HCT116 (cell line): ENCODE results near the gene TSLP. TPM values are rescaled to one million over a fixed set of nuclear protein-coding genes. Genes with fewer than 3 reads are reported as not detected.

ENCODE experiments used
- ATAC-seq: fragments of 200-7000 bp; cut with Tn5 transposase; 2 replicates; pipeline ENCODE4 v1.9.1; 2020; ENCODE audit warnings: mild to moderate bottlenecking, moderate library complexity
- BruUV-seq: library from RNA; stranded (reverse); fragments of 400-500 nt; replicated peaks from 2 replicates; lab custom pipeline; 2021; lab: Mats Ljungman, UMichigan
- CTCF ChIA-PET: fragments of 300-600 bp; sonication (Branson Sonifier 250); formaldehyde crosslinking; loops from one replicate; lab custom pipeline; 2021; ENCODE audit warnings: antibody characterized with exemption; lab: Charles Lee
- POLR2A ChIA-PET: fragments of 300-600, 350-600 bp; sonication (Branson Sonifier 250); formaldehyde crosslinking; loops from one replicate; lab custom pipeline; 2021; ENCODE audit warnings: antibody characterized with exemption; lab: Charles Lee
- RAD21 ChIA-PET, 2 experiments: fragments of 300-600 bp; sonication (Branson Sonifier 250); formaldehyde crosslinking; loops; one replicate each; lab custom pipeline; 2023; ENCODE audit warnings: low total read pairs in 2 of 2; ENCODE audit not compliant: uncharacterized antibody in 2 of 2, unreplicated experiment in 2 of 2, low non-redundant PET in 1 of 2; lab: Charles Lee
- DNase-seq: peaks from one replicate; pipeline ENCODE4 v3.0.0-alpha.2; 2010; ENCODE audit warnings: low read depth, low spot score
- H2AFZ ChIP-seq: fragments of 200-600 bp; shearing (Covaris generic), sonication (generic); 2 replicates; pipeline ENCODE4 v1.6.1; 2017; ENCODE audit warnings: low read depth, mixed run types, mixed read lengths, antibody characterized with exemption, low read length; ENCODE audit not compliant: poor library complexity, severe bottlenecking
- H3K27ac ChIP-seq: 2 replicates; pipeline ENCODE4 v1.5.1; 2012; ENCODE audit warnings: low read depth, low read length
- H3K27me3 ChIP-seq: fragments of 200-600 bp; sonication (generic); 2 replicates; pipeline ENCODE4 v1.6.1; 2016; ENCODE audit warnings: mixed run types, low read length, mixed read lengths; ENCODE audit not compliant: insufficient read depth
- H3K36me3 ChIP-seq, 2 experiments: fragments of 200-500 bp in 1 of 2; fragments of 200-600 bp in 1 of 2; sonication (Bioruptor generic) in 1 of 2; sonication (generic) in 1 of 2; 2 replicates each; pipeline versions ENCODE4 v1.5.1 to v1.6.1; 2014 to 2016; ENCODE audit warnings: low read length in 2 of 2, inconsistent platforms in 1 of 2, mixed read lengths in 1 of 2, mixed run types in 1 of 2; ENCODE audit not compliant: insufficient read depth in 2 of 2, control insufficient read depth in 1 of 2
- H3K4me1 ChIP-seq, 2 experiments: fragments of 200-600 bp in 1 of 2; sonication (generic) in 1 of 2; 2 replicates each; pipeline versions ENCODE4 v1.5.1 to v1.6.1; 2012 to 2017; ENCODE audit warnings: low read length in 2 of 2, inconsistent platforms in 1 of 2, mild to moderate bottlenecking in 1 of 2, mixed read lengths in 1 of 2, mixed run types in 1 of 2, moderate library complexity in 1 of 2; ENCODE audit not compliant: insufficient read depth in 2 of 2, control insufficient read depth in 1 of 2
- H3K4me2 ChIP-seq: fragments of 200-600 bp; sonication (generic); 2 replicates; pipeline ENCODE4 v1.6.1; 2017; ENCODE audit warnings: mixed run types, low read length, mixed read lengths
- H3K4me3 ChIP-seq, 2 experiments: fragments of 200-600 bp in 1 of 2; sonication (generic) in 1 of 2; replicated peaks in 1 of 2; 2 replicates each; pipeline ENCODE4 v1.5.1; 2011 to 2016; ENCODE audit warnings: low read length in 2 of 2, control low read depth in 1 of 2, low read depth in 1 of 2, mild to moderate bottlenecking in 1 of 2, mixed read lengths in 1 of 2, mixed run types in 1 of 2
- H3K79me2 ChIP-seq: fragments of 200-600 bp; sonication (generic); 2 replicates; pipeline ENCODE4 v1.6.1; 2017; ENCODE audit warnings: mild to moderate bottlenecking, mixed run types, low read length, moderate library complexity, mixed read lengths; ENCODE audit not compliant: insufficient read depth
- H3K9ac ChIP-seq: fragments of 200-600 bp; sonication (generic); 2 replicates; pipeline ENCODE4 v1.6.1; 2016; ENCODE audit warnings: low read length, mixed read lengths
- H3K9me2 ChIP-seq: fragments of 200-600 bp; sonication (generic), shearing (Covaris generic); 2 replicates; pipeline ENCODE4 v1.6.1; 2017; ENCODE audit warnings: mixed run types, mild to moderate bottlenecking, moderate library complexity; ENCODE audit not compliant: insufficient read depth
- H3K9me3 ChIP-seq, 2 experiments: fragments of 200-500 bp in 1 of 2; fragments of 200-600 bp in 1 of 2; sonication (Bioruptor generic) in 1 of 2; sonication (generic) in 1 of 2; 2 replicates each; pipeline ENCODE4 v1.6.1; 2014 to 2017; ENCODE audit warnings: low read length in 2 of 2, mixed read lengths in 2 of 2, inconsistent platforms in 1 of 2, low read depth in 1 of 2, mild to moderate bottlenecking in 1 of 2, mixed run types in 1 of 2, moderate library complexity in 1 of 2; ENCODE audit not compliant: control insufficient read depth in 1 of 2, insufficient read depth in 1 of 2
- H4K20me1 ChIP-seq: fragments of 200-600 bp; sonication (generic), shearing (Covaris generic); 2 replicates; pipeline ENCODE4 v1.6.1; 2017; ENCODE audit warnings: mixed run types, mild to moderate bottlenecking, moderate library complexity; ENCODE audit not compliant: insufficient read depth
- ELF1 ChIP-seq: IDR thresholded peaks from 2 replicates; pipeline ENCODE4 v1.6.1; 2012; ENCODE audit warnings: low read depth, borderline replicate concordance
- POLR2AphosphoS5 ChIP-seq: IDR thresholded peaks from 2 replicates; pipeline ENCODE4 v1.6.1; 2011; ENCODE audit warnings: mild to moderate bottlenecking, low read depth, low read length, moderate library complexity
- SP1 ChIP-seq: IDR thresholded peaks from 2 replicates; pipeline ENCODE4 v1.6.1; 2012; ENCODE audit warnings: low read depth
- SRF ChIP-seq: IDR thresholded peaks from 2 replicates; pipeline ENCODE4 v1.6.1; 2012; ENCODE audit warnings: low read depth
- TCF7L2 ChIP-seq: IDR thresholded peaks from 2 replicates; pipeline ENCODE4 v1.7.0; 2011; ENCODE audit warnings: borderline replicate concordance, inconsistent platforms; ENCODE audit not compliant: insufficient read depth, insufficient read length; ENCODE audit errors: extremely low read depth
- YY1 ChIP-seq: IDR thresholded peaks from 2 replicates; pipeline ENCODE4 v1.6.1; 2011; ENCODE audit warnings: low read length, low read depth, moderate library complexity, mild to moderate bottlenecking; ENCODE audit not compliant: insufficient replicate concordance; ENCODE audit errors: extremely low read depth
- intact Hi-C: fragments of 100-400 bp; cut with micrococcal nuclease; formaldehyde crosslinking; loops from 2 replicates; pipeline ENCODE4 v1.10.0; 2022
- total RNA-seq: library from RNA; stranded (reverse); gene quantifications from one replicate; pipeline ENCODE4 v1.2.1, GENCODE V29; 2021; ENCODE audit not compliant: unreplicated experiment
- TF ChIP-seq, protein P1 (sequence below): IDR thresholded peaks from 2 replicates; pipeline ENCODE4 v1.6.1; 2011; ENCODE audit warnings: mild to moderate bottlenecking, low read length, moderate library complexity; ENCODE audit not compliant: insufficient replicate concordance; ENCODE audit errors: extremely low read depth

The TSLP gene
- total RNA-seq, 1 experiment from 2014 or later: 0.34 TPM

DNA sequence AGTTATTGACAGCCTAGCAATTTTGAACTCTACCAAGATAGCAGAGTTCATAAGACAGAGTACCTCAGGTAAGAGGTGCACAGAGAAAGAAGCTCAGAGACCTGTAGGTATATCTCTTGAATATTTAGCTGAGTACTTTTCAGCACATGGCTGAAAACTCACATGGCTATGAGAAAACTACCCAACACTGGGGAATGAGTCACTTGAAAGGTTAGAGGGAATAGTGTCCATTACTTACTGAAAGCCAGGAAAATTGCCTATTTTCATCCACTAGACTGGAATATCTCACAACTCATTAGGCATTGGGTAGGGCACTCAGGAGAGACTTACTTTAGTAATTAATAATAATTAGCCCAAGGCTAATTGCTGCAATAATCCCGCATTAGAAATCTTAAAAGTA lies 8.3 kb downstream of the TSLP start:
- H3K4me2 ChIP-seq: no peak overlapping the region
- no peak overlapping the region for H3K27ac ChIP-seq
- H3K79me2 ChIP-seq: no peaks in the 10 kb centered on the region
- RAD21 ChIA-PET: no interaction called here
- no peak for ATAC-seq
- H3K9me3 ChIP-seq: no peaks in the 10 kb centered on the region
- POLR2A ChIA-PET: no interaction called here
- H2AFZ ChIP-seq: no peak overlapping the region
- no peaks in the 10 kb centered on the region for H3K9me2 ChIP-seq
- H3K4me3 ChIP-seq: no peak overlapping the region
- no peaks in the 10 kb centered on the region for H4K20me1 ChIP-seq
- no peak overlapping the region for H3K9ac ChIP-seq
- no peaks in the 10 kb centered on the region for H3K4me1 ChIP-seq
- intact Hi-C loops: no loop called here
- TF ChIP-seq TCF7L2 (no peak), SP1 (no peak), POLR2AphosphoS5 (no peak)
- TF ChIP-seq, protein P1, sequence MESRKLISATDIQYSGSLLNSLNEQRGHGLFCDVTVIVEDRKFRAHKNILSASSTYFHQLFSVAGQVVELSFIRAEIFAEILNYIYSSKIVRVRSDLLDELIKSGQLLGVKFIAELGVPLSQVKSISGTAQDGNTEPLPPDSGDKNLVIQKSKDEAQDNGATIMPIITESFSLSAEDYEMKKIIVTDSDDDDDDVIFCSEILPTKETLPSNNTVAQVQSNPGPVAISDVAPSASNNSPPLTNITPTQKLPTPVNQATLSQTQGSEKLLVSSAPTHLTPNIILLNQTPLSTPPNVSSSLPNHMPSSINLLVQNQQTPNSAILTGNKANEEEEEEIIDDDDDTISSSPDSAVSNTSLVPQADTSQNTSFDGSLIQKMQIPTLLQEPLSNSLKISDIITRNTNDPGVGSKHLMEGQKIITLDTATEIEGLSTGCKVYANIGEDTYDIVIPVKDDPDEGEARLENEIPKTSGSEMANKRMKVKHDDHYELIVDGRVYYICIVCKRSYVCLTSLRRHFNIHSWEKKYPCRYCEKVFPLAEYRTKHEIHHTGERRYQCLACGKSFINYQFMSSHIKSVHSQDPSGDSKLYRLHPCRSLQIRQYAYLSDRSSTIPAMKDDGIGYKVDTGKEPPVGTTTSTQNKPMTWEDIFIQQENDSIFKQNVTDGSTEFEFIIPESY: no peak
- peaks cover 11% of the 10 kb centered on the region; the same call in 1 of the 2 replicates for H3K27me3 ChIP-seq
- BruUV-seq: no TSS peak
- DNase-seq: no peak
- H3K36me3 ChIP-seq: no peaks in the 10 kb centered on the region
- CTCF ChIA-PET: no interaction called here

DNA sequence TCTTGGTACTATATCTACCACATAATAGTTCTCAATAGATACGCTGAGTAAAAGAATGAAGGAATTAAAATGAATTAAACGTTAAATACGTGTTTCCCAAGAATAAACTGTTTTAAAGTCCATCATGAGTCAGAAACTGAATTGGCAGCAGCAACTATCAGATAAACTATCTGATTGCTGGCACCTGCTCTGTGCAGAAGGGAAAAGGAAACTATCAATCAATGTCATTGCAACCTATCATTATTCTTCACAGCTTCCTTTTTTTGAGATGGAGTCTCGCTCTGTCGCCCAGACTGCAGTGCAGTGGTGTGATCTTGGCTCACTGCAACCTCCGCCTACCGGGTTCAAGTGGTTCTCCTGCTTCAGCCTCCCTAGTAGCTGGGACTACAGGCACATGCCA lies 11.8 kb downstream of the TSLP start:
- no peaks in the 10 kb centered on the region for H3K9me2 ChIP-seq
- H3K27me3 ChIP-seq: peaks cover 8% of the 10 kb centered on the region; the same call in 1 of the 2 replicates
- H4K20me1 ChIP-seq: no peaks in the 10 kb centered on the region
- no peak overlapping the region for H3K4me2 ChIP-seq
- ChIA-PET RAD21 (no interaction called here), POLR2A (no interaction called here), CTCF (no interaction called here)
- no peaks in the 10 kb centered on the region for H3K4me1 ChIP-seq
- TF ChIP-seq SRF (no peak), YY1 (no peak), ELF1 (no peak)
- H2AFZ ChIP-seq: no peak overlapping the region
- no peak for DNase-seq
- H3K36me3 ChIP-seq: no peaks in the 10 kb centered on the region
- no peaks in the 10 kb centered on the region for H3K79me2 ChIP-seq
- no peak for ATAC-seq
- BruUV-seq: no TSS peak
- no peak overlapping the region for H3K27ac ChIP-seq
- no peaks in the 10 kb centered on the region for H3K9me3 ChIP-seq
- intact Hi-C loops: no loop called here
- no peak overlapping the region for H3K9ac ChIP-seq
- no peak overlapping the region for H3K4me3 ChIP-seq
